Vagina (tissue), 2 donors: ENCODE measurements around the gene ROR1. TPM values are rescaled to one million over a fixed set of nuclear protein-coding genes. Genes with fewer than 3 reads are reported as not detected.

Experiments used
- DNase-seq, 2 donors: peaks; one replicate each; pipeline ENCODE4 v3.0.0-alpha.2; 2017; ENCODE audit errors: extremely low spot score in 2 of 2
- H3K27ac ChIP-seq: fragments of 200-600 bp; sonication (generic); one replicate; pipeline ENCODE4 v1.5.1; 2019
- H3K27me3 ChIP-seq: fragments of 200-600 bp; sonication (generic); one replicate; pipeline ENCODE4 v1.5.1; 2019
- H3K36me3 ChIP-seq, 2 donors: fragments of 200-600 bp; sonication (generic); one replicate each; pipeline ENCODE4 v1.5.1; 2017 to 2019
- H3K4me1 ChIP-seq: fragments of 200-600 bp; sonication (generic); one replicate; pipeline ENCODE4 v1.5.1; 2019
- H3K4me3 ChIP-seq, 2 donors: fragments of 200-600 bp; sonication (generic); 1 replicate in 1 of 2; 2 replicates in 1 of 2; pipeline ENCODE4 v1.5.1; 2016 to 2019
- H3K9me3 ChIP-seq: fragments of 200-600 bp; sonication (generic); one replicate; pipeline ENCODE4 v1.5.1; 2019
- POLR2A ChIP-seq, 2 donors: fragments of 450-650 bp; IDR thresholded peaks; one replicate each; pipeline ENCODE4 v1.6.1; 2017; ENCODE audit warnings: antibody characterized with exemption in 2 of 2, mild to moderate bottlenecking in 2 of 2, moderate library complexity in 2 of 2
- POLR2AphosphoS5 ChIP-seq, 2 donors: sonication (generic); formaldehyde crosslinking; IDR thresholded peaks; one replicate each; pipeline ENCODE4 v1.9.0; 2017; ENCODE audit warnings: antibody characterized with exemption in 2 of 2, mild to moderate bottlenecking in 2 of 2, low read depth in 1 of 2; ENCODE audit not compliant: insufficient read depth in 1 of 2
- intact Hi-C: fragments of 100-400 bp; cut with DNase I; formaldehyde crosslinking; loops from one replicate; pipeline ENCODE4 v1.15.1; 2023
- total RNA-seq: library from RNA; depleted of rRNA; stranded (reverse); fragments of >200 nt; gene quantifications from one replicate; pipeline ENCODE4 v1.2.3, GENCODE V29; 2016
- TF ChIP-seq, protein P1 (sequence below), 3 experiments: fragments of 450-650 bp in 2 of 3; fragments of 200-600 bp in 1 of 3; sonication (generic) in 1 of 3; IDR thresholded peaks; one replicate each; pipeline ENCODE4 v1.5.1; 2017 to 2019; ENCODE audit warnings: antibody characterized with exemption in 3 of 3, mild to moderate bottlenecking in 2 of 3, moderate library complexity in 2 of 3

Gene ROR1
- total RNA-seq, 1 donor from 2014 or later, result 11.0 TPM

- H3K4me1 ChIP-seq, result peaks cover 21% of the 10 kb centered on the region
- no peak overlapping the region for H3K4me3 ChIP-seq
- TF ChIP-seq POLR2A (IDR thresholded peaks at IDR 0.05), result no peak
- TF ChIP-seq POLR2AphosphoS5 (IDR thresholded peaks at IDR 0.05; ENCODE audit: insufficient read depth in 1 of 2, low read depth in 1 of 2), result no peak
- TF ChIP-seq, protein P1, sequence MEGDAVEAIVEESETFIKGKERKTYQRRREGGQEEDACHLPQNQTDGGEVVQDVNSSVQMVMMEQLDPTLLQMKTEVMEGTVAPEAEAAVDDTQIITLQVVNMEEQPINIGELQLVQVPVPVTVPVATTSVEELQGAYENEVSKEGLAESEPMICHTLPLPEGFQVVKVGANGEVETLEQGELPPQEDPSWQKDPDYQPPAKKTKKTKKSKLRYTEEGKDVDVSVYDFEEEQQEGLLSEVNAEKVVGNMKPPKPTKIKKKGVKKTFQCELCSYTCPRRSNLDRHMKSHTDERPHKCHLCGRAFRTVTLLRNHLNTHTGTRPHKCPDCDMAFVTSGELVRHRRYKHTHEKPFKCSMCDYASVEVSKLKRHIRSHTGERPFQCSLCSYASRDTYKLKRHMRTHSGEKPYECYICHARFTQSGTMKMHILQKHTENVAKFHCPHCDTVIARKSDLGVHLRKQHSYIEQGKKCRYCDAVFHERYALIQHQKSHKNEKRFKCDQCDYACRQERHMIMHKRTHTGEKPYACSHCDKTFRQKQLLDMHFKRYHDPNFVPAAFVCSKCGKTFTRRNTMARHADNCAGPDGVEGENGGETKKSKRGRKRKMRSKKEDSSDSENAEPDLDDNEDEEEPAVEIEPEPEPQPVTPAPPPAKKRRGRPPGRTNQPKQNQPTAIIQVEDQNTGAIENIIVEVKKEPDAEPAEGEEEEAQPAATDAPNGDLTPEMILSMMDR (IDR thresholded peaks at IDR 0.05), result no peak
- no peak for DNase-seq
- no peaks in the 10 kb centered on the region for H3K27me3 ChIP-seq
- H3K36me3 ChIP-seq, result no peaks in the 10 kb centered on the region
- H3K9me3 ChIP-seq, result no peaks in the 10 kb centered on the region
- H3K27ac ChIP-seq, result no peak overlapping the region
- intact Hi-C loops, result no loop called here
These were observed 114.0 kb downstream of the ROR1 start for GRCh38 chr1:63887809-63888208.

DNA sequence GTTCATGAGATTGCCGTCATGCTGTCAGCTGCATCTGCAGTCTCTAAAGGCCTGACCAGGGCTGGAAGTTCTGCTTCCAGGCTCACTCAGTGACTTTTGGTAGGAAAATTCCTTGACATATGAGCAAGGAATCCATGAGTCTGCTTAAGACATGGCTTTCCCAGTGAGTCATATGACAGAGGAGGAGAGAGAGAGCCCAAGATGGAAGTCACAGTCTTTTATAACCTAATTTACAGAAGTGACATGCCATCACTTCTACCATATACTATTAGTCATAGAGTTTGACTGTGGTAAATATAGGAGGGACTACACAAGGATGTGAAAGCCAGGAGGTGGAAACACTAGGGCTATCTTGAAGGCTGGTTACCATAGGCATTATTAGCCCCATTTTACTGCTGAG is 115.2 kb downstream of the ROR1 start:
- Histone ChIP-seq H3K27me3 (no peaks in the 10 kb centered on the region), H3K36me3 (no peaks in the 10 kb centered on the region), H3K4me1 (peaks cover 21% of the 10 kb centered on the region), H3K4me3 (no peak overlapping the region), H3K27ac (no peak overlapping the region), H3K9me3 (no peaks in the 10 kb centered on the region)
- intact Hi-C loops, result no loop called here
- DNase-seq, result no peak
- no peak for TF ChIP-seq POLR2AphosphoS5 (IDR thresholded peaks at IDR 0.05; ENCODE audit: insufficient read depth in 1 of 2, low read depth in 1 of 2)
- TF ChIP-seq, protein P1 (IDR thresholded peaks at IDR 0.05), result no peak
- TF ChIP-seq POLR2A (IDR thresholded peaks at IDR 0.05), result no peak

DNA sequence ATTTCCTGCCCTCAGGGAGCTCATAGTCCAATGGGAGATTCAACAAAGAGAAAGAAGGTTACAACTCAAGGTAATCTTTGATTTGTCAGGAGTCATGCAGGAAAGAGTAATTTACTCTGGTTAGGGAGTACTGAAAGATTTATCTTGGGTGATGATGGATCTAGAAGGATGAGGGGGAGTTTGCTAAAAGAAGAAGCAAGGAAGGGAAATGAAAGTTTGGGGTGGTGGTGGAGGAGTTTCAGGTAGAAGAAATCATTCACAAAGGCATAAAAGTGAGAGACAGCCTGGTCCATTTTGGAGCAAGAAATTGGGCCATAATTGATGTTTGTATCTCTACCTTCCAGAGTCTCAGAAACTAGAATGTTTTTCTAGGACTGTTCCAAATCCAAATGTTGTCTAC is 116.7 kb downstream of the ROR1 start:
- H3K27me3 ChIP-seq, result no peaks in the 10 kb centered on the region
- no peak for DNase-seq
- H3K9me3 ChIP-seq, result no peaks in the 10 kb centered on the region
- peaks cover 21% of the 10 kb centered on the region for H3K4me1 ChIP-seq
- H3K36me3 ChIP-seq, result no peaks in the 10 kb centered on the region
- TF ChIP-seq POLR2A (IDR thresholded peaks at IDR 0.05) (no peak), POLR2AphosphoS5 (IDR thresholded peaks at IDR 0.05; ENCODE audit: insufficient read depth in 1 of 2, low read depth in 1 of 2) (no peak)
- TF ChIP-seq, protein P1 (IDR thresholded peaks at IDR 0.05), result no peak
- no peak overlapping the region for H3K27ac ChIP-seq
- intact Hi-C loops, result no loop called here
- H3K4me3 ChIP-seq, result no peak overlapping the region

DNA sequence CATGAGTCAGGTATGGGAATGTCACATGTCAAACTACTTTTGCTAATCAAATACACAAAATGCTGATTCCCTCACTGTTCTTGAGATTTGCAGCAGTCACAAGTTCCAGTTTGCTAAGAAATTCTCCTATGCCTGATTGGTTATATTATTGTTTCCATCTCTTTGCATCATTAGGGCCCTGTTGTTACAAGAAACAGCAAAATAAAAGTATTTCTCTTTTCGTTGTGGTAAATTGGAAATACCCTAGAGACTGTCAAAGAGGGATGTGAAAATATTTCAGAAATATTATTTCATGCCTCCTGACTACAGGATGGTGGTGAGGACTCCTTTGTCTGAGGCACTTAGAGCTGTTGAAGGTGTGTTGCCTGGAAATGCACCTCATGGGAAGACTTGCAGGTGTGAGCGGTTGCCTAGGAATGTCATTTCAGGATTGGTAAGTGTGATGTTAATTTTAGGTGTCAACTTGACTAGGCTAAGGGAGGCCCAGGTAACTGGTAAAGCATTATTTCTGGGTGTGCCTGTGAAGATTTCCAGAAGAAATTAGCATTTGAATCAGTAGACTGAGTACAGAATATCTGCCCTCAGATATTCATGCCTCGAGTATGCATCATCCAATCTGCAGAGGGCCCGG is 117.4 kb downstream of the ROR1 start:
- TF ChIP-seq, protein P1 (IDR thresholded peaks at IDR 0.05), result no peak
- TF ChIP-seq POLR2AphosphoS5 (IDR thresholded peaks at IDR 0.05; ENCODE audit: insufficient read depth in 1 of 2, low read depth in 1 of 2), result no peak
- no peak for TF ChIP-seq POLR2A (IDR thresholded peaks at IDR 0.05)
- intact Hi-C loops, result no loop called here

GRCh38 chr1:63892632-63893395 is 119.0 kb downstream of the ROR1 start:
- DNase-seq, result no peak
- Histone ChIP-seq H3K36me3 (no peaks in the 10 kb centered on the region), H3K4me3 (no peak overlapping the region), H3K27me3 (no peaks in the 10 kb centered on the region), H3K27ac (peak overlapping the region; percentile 20), H3K9me3 (no peaks in the 10 kb centered on the region), H3K4me1 (peaks cover 14% of the 10 kb centered on the region)
- TF ChIP-seq POLR2A (IDR thresholded peaks at IDR 0.05), result no peak
- TF ChIP-seq, protein P1 (IDR thresholded peaks at IDR 0.05), result no peak
- TF ChIP-seq POLR2AphosphoS5 (IDR thresholded peaks at IDR 0.05; ENCODE audit: insufficient read depth in 1 of 2, low read depth in 1 of 2), result no peak
- intact Hi-C loops, result no loop called here

More for the DNA sequence above, 117.4 kb downstream of the ROR1 start:
- no peak overlapping the region for H3K4me3 ChIP-seq
- no peaks in the 10 kb centered on the region for H3K36me3 ChIP-seq
- H3K27me3 ChIP-seq, result no peaks in the 10 kb centered on the region
- H3K27ac ChIP-seq, result no peak overlapping the region
- H3K4me1 ChIP-seq, result peaks cover 18% of the 10 kb centered on the region
- no peak for DNase-seq
- no peaks in the 10 kb centered on the region for H3K9me3 ChIP-seq
